Measurements from ENCODE around the gene CFAP45.

Gene CFAP45

GRCh38 chr1:159923203-159924024 is 23.4 kb upstream of the CFAP45 start:
- peak; percentile 71 to 83 for DNase-seq

GRCh38 chr1:159922511-159923202 is 22.7 kb upstream of the CFAP45 start:
- no peak for DNase-seq

- DNase-seq, result peak in 1 of 2 experiments; percentile 34
These were observed 21.9 kb upstream of the CFAP45 start for GRCh38 chr1:159921700-159922504.

GRCh38 chr1:159921251-159921650 is 21.3 kb upstream of the CFAP45 start:
- DNase-seq, result no peak

- DNase-seq, result no peak
These were observed 20.7 kb upstream of the CFAP45 start for GRCh38 chr1:159920651-159921050.

GRCh38 chr1:159920202-159920601 is 20.2 kb upstream of the CFAP45 start:
- no peak for DNase-seq

GRCh38 chr1:159919236-159919865 is 19.4 kb upstream of the CFAP45 start:
- DNase-seq, result no peak

GRCh38 chr1:159918352-159919200 is 18.6 kb upstream of the CFAP45 start:
- DNase-seq, result no peak

- DNase-seq, result no peak
These were observed 17.8 kb upstream of the CFAP45 start for GRCh38 chr1:159917533-159918351.

- no peak for DNase-seq
These were observed 16.5 kb upstream of the CFAP45 start for GRCh38 chr1:159916242-159917051.

- no peak for DNase-seq
These were observed 15.7 kb upstream of the CFAP45 start for GRCh38 chr1:159915571-159916241.

- DNase-seq, result no peak
These were observed 14.5 kb upstream of the CFAP45 start for GRCh38 chr1:159914252-159915018.

- DNase-seq, result no peak
These were observed 13.7 kb upstream of the CFAP45 start for GRCh38 chr1:159913451-159914192.

GRCh38 chr1:159911326-159912070 is 11.5 kb upstream of the CFAP45 start:
- DNase-seq, result peak; percentile 16 to 35

GRCh38 chr1:159908031-159908940 is 8.3 kb upstream of the CFAP45 start:
- no peak for DNase-seq

GRCh38 chr1:159906960-159907359 is 7.0 kb upstream of the CFAP45 start:
- no peak for DNase-seq
